ENCODE results near the gene RPA1. TPM values are rescaled to one million over a fixed set of nuclear protein-coding genes. Genes with fewer than 3 reads are reported as not detected.
A peak's percentile ranks its signal among the peaks of the same experiment; 100 is the strongest.
"Not testable (repeated sequence)": the region's sequence is repeated elsewhere in the genome, so short reads cannot be mapped to it uniquely, and the experiment has no call there.

The RPA1 gene
- total and polyA plus RNA-seq, 4 donors: 10.7 to 82.6 (median 33.6) TPM

GRCh38 chr17:1793447-1793806 lies 36.4 kb upstream of the RPA1 start:
- Histone ChIP-seq H3K27me3 (ENCODE audit: control insufficient read depth in 3 of 3, insufficient read depth in 3 of 3, low read length in 2 of 3) (no peaks in the 10 kb centered on the region), H3K36me3 (ENCODE audit: control insufficient read depth in 4 of 4, insufficient read depth in 4 of 4, low read length in 4 of 4) (peaks cover 0 to 3% (median 0%) of the 10 kb centered on the region in 4 donors), H3K4me1 (ENCODE audit: control insufficient read depth in 5 of 5, insufficient read depth in 5 of 5, low read length in 5 of 5) (no peaks in the 10 kb centered on the region), H3K4me3 (no peak overlapping the region), H3K9ac (ENCODE audit: insufficient read depth in 1 of 2, low read length in 2 of 2) (no peak overlapping the region), H3K27ac (ENCODE audit: low read depth in 1 of 2, low read length in 1 of 2) (no peak overlapping the region), H3K9me3 (ENCODE audit: control insufficient read depth in 4 of 4, insufficient read depth in 3 of 4, low read length in 3 of 4) (no peaks in the 10 kb centered on the region)
- DNase-seq (no peak), ATAC-seq (ENCODE audit: insufficient read depth, low FRiP score) (no peak)
- 86 to 92% methylated on average over 1 of the region's 1 CpG for WGBS, 2 donors
- TF ChIP-seq CTCF (IDR thresholded peaks at IDR 0.05; ENCODE audit: control extremely low read depth, extremely low read depth): no peak

GRCh38 chr17:1796800-1797199 lies 33.0 kb upstream of the RPA1 start:
- ATAC-seq (ENCODE audit: insufficient read depth, low FRiP score) (no peak), DNase-seq (no peak)
- Histone ChIP-seq H3K9me3 (ENCODE audit: control insufficient read depth in 4 of 4, insufficient read depth in 3 of 4, low read length in 3 of 4) (no peaks in the 10 kb centered on the region), H3K27me3 (ENCODE audit: control insufficient read depth in 3 of 3, insufficient read depth in 3 of 3, low read length in 2 of 3) (no peaks in the 10 kb centered on the region), H3K4me3 (no peak overlapping the region), H3K27ac (ENCODE audit: low read depth in 1 of 2, low read length in 1 of 2) (peak overlapping the region in 1 of 2 donors; percentile 47), H3K4me1 (ENCODE audit: control insufficient read depth in 5 of 5, insufficient read depth in 5 of 5, low read length in 5 of 5) (no peaks in the 10 kb centered on the region), H3K36me3 (ENCODE audit: control insufficient read depth in 4 of 4, insufficient read depth in 4 of 4, low read length in 4 of 4) (peaks cover 0 to 12% (median 5%) of the 10 kb centered on the region in 4 donors), H3K9ac (ENCODE audit: insufficient read depth in 1 of 2, low read length in 2 of 2) (no peak overlapping the region)
- no peak for TF ChIP-seq CTCF (IDR thresholded peaks at IDR 0.05; ENCODE audit: control extremely low read depth, extremely low read depth)
- WGBS, 2 donors: 14 to 18% methylated on average over 1 of the region's 1 CpG

- no peak for TF ChIP-seq CTCF (IDR thresholded peaks at IDR 0.05; ENCODE audit: control extremely low read depth, extremely low read depth)
- no peaks in the 10 kb centered on the region for H3K9me3 ChIP-seq (ENCODE audit: control insufficient read depth in 4 of 4, insufficient read depth in 3 of 4, low read length in 3 of 4)
- peak overlapping the region in 1 of 2 donors; percentile 47 for H3K27ac ChIP-seq (ENCODE audit: low read depth in 1 of 2, low read length in 1 of 2)
- DNase-seq (no peak), ATAC-seq (ENCODE audit: insufficient read depth, low FRiP score) (no peak)
- H3K9ac ChIP-seq (ENCODE audit: insufficient read depth in 1 of 2, low read length in 2 of 2): no peak overlapping the region
- H3K4me3 ChIP-seq: no peak overlapping the region
- WGBS, 2 donors: 78 to 83% methylated on average over 3 of the region's 3 CpGs
- H3K27me3 ChIP-seq (ENCODE audit: control insufficient read depth in 3 of 3, insufficient read depth in 3 of 3, low read length in 2 of 3): no peaks in the 10 kb centered on the region
- H3K36me3 ChIP-seq (ENCODE audit: control insufficient read depth in 4 of 4, insufficient read depth in 4 of 4, low read length in 4 of 4): peaks cover 0 to 12% (median 5%) of the 10 kb centered on the region in 4 donors
- no peaks in the 10 kb centered on the region for H3K4me1 ChIP-seq (ENCODE audit: control insufficient read depth in 5 of 5, insufficient read depth in 5 of 5, low read length in 5 of 5)
These were observed 32.5 kb upstream of the RPA1 start for GRCh38 chr17:1797323-1797722.

GRCh38 chr17:1797846-1798245 lies 32.0 kb upstream of the RPA1 start:
- DNase-seq; H3K4me1 ChIP-seq (ENCODE audit: control insufficient read depth in 5 of 5, insufficient read depth in 5 of 5, low read length in 5 of 5); ATAC-seq (ENCODE audit: insufficient read depth, low FRiP score); H3K9ac ChIP-seq (ENCODE audit: insufficient read depth in 1 of 2, low read length in 2 of 2); H3K27me3 ChIP-seq (ENCODE audit: control insufficient read depth in 3 of 3, insufficient read depth in 3 of 3, low read length in 2 of 3); H3K4me3 ChIP-seq; H3K27ac ChIP-seq (ENCODE audit: low read depth in 1 of 2, low read length in 1 of 2); H3K9me3 ChIP-seq (ENCODE audit: control insufficient read depth in 4 of 4, insufficient read depth in 3 of 4, low read length in 3 of 4): not testable (repeated sequence)
- H3K36me3 ChIP-seq (ENCODE audit: control insufficient read depth in 4 of 4, insufficient read depth in 4 of 4, low read length in 4 of 4): peaks cover 0 to 12% (median 5%) of the 10 kb centered on the region in 4 donors
- WGBS, 2 donors: 96 to 97% methylated on average over 8 of the region's 8 CpGs

Measured in lung (tissue), 12 donors.